Mucosa of rectum (tissue), 2 donors: ENCODE measurements around the gene PPM1G.

Experiments
- H3K27ac ChIP-seq, 2 donors: one replicate each; pipeline ENCODE4 v1.7.0; 2013; ENCODE audit warnings: inconsistent platforms in 2 of 2, low read depth in 2 of 2, low read length in 2 of 2
- H3K27me3 ChIP-seq, 2 donors: one replicate each; pipeline ENCODE4 v1.7.0; 2013; ENCODE audit warnings: low read length in 2 of 2; ENCODE audit not compliant: control insufficient read depth in 2 of 2, insufficient read depth in 2 of 2
- H3K36me3 ChIP-seq, 2 donors: one replicate each; pipeline ENCODE4 v1.7.0; 2013; ENCODE audit warnings: low read length in 2 of 2; ENCODE audit not compliant: control insufficient read depth in 2 of 2, insufficient read depth in 2 of 2
- H3K4me1 ChIP-seq, 2 donors: one replicate each; pipeline ENCODE4 v1.7.0; 2013; ENCODE audit warnings: low read length in 2 of 2, mild to moderate bottlenecking in 1 of 2; ENCODE audit not compliant: control insufficient read depth in 2 of 2, insufficient read depth in 2 of 2
- H3K4me3 ChIP-seq, 2 donors: one replicate each; pipeline ENCODE4 v1.7.0; 2013; ENCODE audit warnings: low read length in 2 of 2
- H3K9ac ChIP-seq, 2 donors: one replicate each; pipeline ENCODE4 v1.7.0; 2013; ENCODE audit warnings: low read length in 2 of 2, low read depth in 1 of 2, mild to moderate bottlenecking in 1 of 2
- H3K9me3 ChIP-seq, 2 donors: one replicate each; pipeline ENCODE4 v1.7.0; 2013; ENCODE audit warnings: low read length in 2 of 2; ENCODE audit not compliant: control insufficient read depth in 2 of 2
- donor health status: healthy.
- donor health status: Normal muscosa, but diverticular disease.

Gene PPM1G

DNA sequence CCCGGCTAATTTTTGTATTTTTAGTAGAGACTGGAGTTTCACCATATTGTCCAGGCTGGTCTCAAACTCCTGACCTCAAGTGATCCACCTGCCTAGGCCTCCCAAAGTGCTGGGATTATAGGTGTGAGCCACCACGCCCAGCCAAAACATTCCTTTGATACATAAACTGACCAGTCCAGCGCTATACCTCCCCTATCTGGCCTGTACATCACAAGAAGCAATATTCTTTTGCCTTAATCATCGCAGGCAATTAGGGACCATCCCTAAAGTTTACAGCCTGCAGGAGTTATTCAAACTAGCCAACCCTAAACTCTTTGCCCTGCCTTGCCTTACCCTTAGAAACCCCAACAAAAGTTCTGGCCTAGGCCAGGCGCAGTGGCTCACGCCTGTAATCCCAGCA, 6.8 kb upstream of the PPM1G start:
- Histone ChIP-seq H3K27ac (no peak overlapping the region), H3K9me3 (no peaks in the 10 kb centered on the region), H3K36me3 (no peaks in the 10 kb centered on the region), H3K9ac (no peak overlapping the region), H3K4me1 (no peaks in the 10 kb centered on the region), H3K27me3 (no peaks in the 10 kb centered on the region), H3K4me3 (no peak overlapping the region)

- Histone ChIP-seq H3K9ac (no peak overlapping the region), H3K9me3 (no peaks in the 10 kb centered on the region), H3K27me3 (no peaks in the 10 kb centered on the region), H3K4me1 (peaks cover 4 to 5% of the 10 kb centered on the region in 2 donors), H3K4me3 (no peak overlapping the region), H3K27ac (no peak overlapping the region), H3K36me3 (peaks cover 0 to under 1% of the 10 kb centered on the region in 2 donors)
Observed at GRCh38 chr2:27412419-27413152, 3.2 kb upstream of the PPM1G start.

DNA sequence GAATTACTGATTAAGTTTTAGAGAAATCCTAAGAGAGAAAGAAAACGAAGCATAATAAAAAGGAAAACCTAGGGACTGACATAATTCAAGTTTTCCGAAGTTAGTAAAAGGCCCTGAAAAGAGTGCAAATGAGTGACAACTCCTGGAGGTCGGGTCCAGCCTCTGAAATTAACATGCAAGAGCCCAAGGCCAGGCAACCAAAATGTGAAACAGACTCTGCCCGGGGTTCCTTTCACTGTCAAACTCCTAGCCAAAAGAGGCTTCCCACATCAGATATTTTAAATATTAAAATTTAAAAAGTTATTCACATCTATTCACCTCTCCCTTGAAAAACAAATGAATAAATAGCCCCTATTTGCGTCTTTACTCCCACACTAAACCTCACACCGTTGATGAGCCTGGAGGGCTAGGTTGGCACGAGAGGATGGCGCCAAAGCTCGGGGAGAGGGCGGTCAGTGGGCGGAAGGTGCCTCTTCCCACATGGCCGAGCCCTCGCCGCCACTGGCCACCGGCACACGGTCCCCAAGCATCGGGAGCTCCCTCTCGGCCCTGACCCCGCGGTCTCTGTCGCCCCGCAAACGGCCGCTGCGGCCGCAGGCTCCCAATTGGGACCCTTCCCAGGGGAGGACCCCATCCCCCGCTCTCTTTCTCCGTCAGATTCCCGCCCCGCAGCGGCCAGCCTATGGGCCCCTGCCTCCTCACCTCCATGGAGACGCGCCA, 630 bp downstream of the PPM1G start:
- H3K27me3 ChIP-seq: no peaks in the 10 kb centered on the region
- H3K4me1 ChIP-seq: peaks cover 4 to 5% of the 10 kb centered on the region in 2 donors
- peak overlapping the region; percentile 87 to 88 for H3K4me3 ChIP-seq
- no peaks in the 10 kb centered on the region for H3K9me3 ChIP-seq
- peak overlapping the region; percentile 71 to 86 for H3K27ac ChIP-seq
- H3K36me3 ChIP-seq: peaks cover 0 to 7% of the 10 kb centered on the region in 2 donors
- peak overlapping the region; percentile 86 to 88 for H3K9ac ChIP-seq

GRCh38 chr2:27407798-27408491, 1.4 kb downstream of the PPM1G start:
- H3K36me3 ChIP-seq: peaks cover 0 to 7% of the 10 kb centered on the region in 2 donors
- H3K4me3 ChIP-seq: peak overlapping the region; percentile 87 to 88
- peaks cover 4 to 5% of the 10 kb centered on the region in 2 donors for H3K4me1 ChIP-seq
- peak overlapping the region; percentile 18 to 88 for H3K9ac ChIP-seq
- H3K27ac ChIP-seq: no peak overlapping the region
- H3K9me3 ChIP-seq: no peaks in the 10 kb centered on the region
- no peaks in the 10 kb centered on the region for H3K27me3 ChIP-seq

DNA sequence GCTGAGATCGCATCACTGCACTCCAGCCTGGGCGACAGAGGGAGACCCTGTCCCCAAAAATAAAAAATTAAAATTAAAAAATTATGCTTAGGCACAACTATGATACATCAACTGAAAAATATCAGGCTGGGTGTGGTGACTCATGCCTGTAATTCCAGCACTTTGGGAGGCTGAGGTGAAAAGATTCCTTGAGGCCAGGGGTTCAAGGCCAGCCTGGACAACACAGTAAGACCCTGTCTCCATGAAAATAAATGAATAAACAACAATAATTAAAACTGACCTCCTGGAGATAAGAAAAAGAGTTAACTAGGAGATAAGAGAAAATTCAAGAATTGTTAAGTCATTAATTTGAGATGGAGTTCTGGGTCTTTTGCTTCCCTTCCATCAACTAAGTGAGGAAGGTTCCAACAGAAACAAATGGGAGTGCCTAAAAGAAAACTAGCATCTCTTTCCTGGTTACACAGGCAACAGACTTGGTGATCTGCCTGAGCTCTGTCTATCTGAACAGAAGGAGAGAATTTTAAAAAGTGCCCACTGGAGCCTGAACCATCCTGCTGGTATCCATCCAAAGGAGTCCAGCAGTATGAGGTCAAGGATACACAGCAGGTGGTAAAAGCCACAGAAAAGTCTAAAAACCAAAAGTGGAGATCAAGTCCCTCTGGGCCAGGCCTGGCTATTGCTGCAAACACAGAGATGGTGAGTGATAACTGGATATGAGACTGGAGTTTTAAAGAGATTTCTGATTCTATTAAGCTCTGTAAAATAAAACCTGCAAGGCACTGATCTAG, 8.8 kb downstream of the PPM1G start:
- Histone ChIP-seq H3K27me3 (no peaks in the 10 kb centered on the region), H3K36me3 (peaks cover 0 to 6% of the 10 kb centered on the region in 2 donors), H3K4me1 (no peaks in the 10 kb centered on the region), H3K27ac (no peak overlapping the region), H3K9ac (no peak overlapping the region), H3K9me3 (no peaks in the 10 kb centered on the region), H3K4me3 (no peak overlapping the region)

DNA sequence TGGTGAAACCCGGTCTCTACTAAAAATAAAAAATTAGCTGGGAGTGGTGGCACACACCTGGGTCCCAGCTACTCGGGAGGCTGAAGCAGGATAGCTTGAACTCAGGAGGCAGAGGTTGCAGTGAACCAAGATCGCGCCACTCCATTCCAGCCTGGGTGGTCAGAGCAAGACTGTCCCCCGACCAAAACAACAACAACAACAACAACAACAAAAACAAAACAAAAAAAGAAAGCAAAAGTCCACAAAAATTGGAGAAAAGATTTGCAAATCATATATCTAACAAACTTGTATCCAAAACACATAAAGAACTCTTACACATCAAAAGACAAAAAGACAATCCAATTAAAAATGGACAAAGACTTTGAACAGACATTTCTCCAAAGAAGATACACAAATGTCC, 10.4 kb downstream of the PPM1G start:
- no peaks in the 10 kb centered on the region for H3K27me3 ChIP-seq
- no peak overlapping the region for H3K4me3 ChIP-seq
- no peaks in the 10 kb centered on the region for H3K4me1 ChIP-seq
- H3K27ac ChIP-seq: no peak overlapping the region
- H3K36me3 ChIP-seq: peaks cover 0 to 2% of the 10 kb centered on the region in 2 donors
- H3K9ac ChIP-seq: no peak overlapping the region
- no peaks in the 10 kb centered on the region for H3K9me3 ChIP-seq

DNA sequence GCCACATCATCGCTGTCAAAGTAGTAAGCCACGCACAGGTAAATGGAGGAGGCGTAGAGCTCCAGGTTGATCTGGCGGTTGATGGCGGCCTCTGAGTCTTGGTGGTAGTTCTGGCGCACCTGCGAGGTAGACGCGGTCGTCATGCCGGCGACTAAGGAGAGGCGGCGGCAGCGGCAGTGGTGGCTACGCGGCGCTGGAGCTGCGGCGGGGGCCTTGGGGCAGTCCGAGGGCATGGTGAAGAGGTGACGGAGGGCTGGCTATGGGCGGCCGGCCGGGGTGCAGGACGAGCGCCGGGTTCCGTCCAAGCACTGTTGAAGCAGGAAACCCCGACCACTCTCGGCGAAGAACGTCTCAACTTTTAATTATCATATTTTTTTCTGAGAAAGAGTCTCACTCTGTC, 16.2 kb downstream of the PPM1G start:
- peaks cover 0 to 3% of the 10 kb centered on the region in 2 donors for H3K36me3 ChIP-seq
- H3K4me3 ChIP-seq: no peak overlapping the region
- no peak overlapping the region for H3K9ac ChIP-seq
- no peaks in the 10 kb centered on the region for H3K4me1 ChIP-seq
- no peaks in the 10 kb centered on the region for H3K27me3 ChIP-seq
- no peaks in the 10 kb centered on the region for H3K9me3 ChIP-seq
- H3K27ac ChIP-seq: no peak overlapping the region

GRCh38 chr2:27390822-27391679, 18.3 kb downstream of the PPM1G start:
- Histone ChIP-seq H3K4me1 (no peaks in the 10 kb centered on the region), H3K9me3 (no peaks in the 10 kb centered on the region), H3K9ac (no peak overlapping the region), H3K27me3 (no peaks in the 10 kb centered on the region), H3K4me3 (no peak overlapping the region), H3K27ac (no peak overlapping the region), H3K36me3 (peaks cover 2 to 8% of the 10 kb centered on the region in 2 donors)

- Histone ChIP-seq H3K9me3 (no peaks in the 10 kb centered on the region), H3K4me1 (peaks cover 21 to 23% of the 10 kb centered on the region in 2 donors), H3K9ac (no peak overlapping the region), H3K4me3 (no peak overlapping the region), H3K36me3 (peaks cover 49 to 57% of the 10 kb centered on the region in 2 donors), H3K27ac (no peak overlapping the region), H3K27me3 (no peaks in the 10 kb centered on the region)
Observed at GRCh38 chr2:27381577-27382181, 27.7 kb downstream of the PPM1G start.
